Measurements from ENCODE around the gene CDH22. TPM values are rescaled to one million over a fixed set of nuclear protein-coding genes. Genes with fewer than 3 reads are reported as not detected.

The CDH22 gene
- total and polyA plus RNA-seq, 9 of the 15 experiments (the other 6 are each of a cell fraction or from before 2014, with no cell fraction given): 0.07 to 0.08 TPM; not detected in 7

GRCh38 chr20:46127396-46128010, 180.8 kb downstream of the CDH22 start (continued):
- no peak for TF ChIP-seq MGA (IDR thresholded peaks at IDR 0.05)
- no peak for TF ChIP-seq DACH1 (IDR thresholded peaks at IDR 0.05; ENCODE audit: partially characterized antibody)
- no peak for TF ChIP-seq HNRNPH1 (optimal IDR thresholded peaks at IDR 0.05; ENCODE audit: low read depth, low read length)
- no peak for TF ChIP-seq HDGF (IDR thresholded peaks at IDR 0.05)
- TF ChIP-seq NCOR1 (IDR thresholded peaks at IDR 0.05): no peak
- no peak for TF ChIP-seq ZNF253 (CRISPR knock-in tag; conservative IDR thresholded peaks at IDR 0.05)
